SU-DHL-6 (cell line): ENCODE measurements around the gene PKHD1.

ENCODE experiments used
- H2AFZ ChIP-seq: fragments of 200-600 bp; sonication (generic); 2 replicates; pipeline ENCODE4 v1.6.1; 2014; ENCODE audit warnings: low read depth, mild to moderate bottlenecking, moderate library complexity, mixed read lengths, antibody characterized with exemption, low read length; ENCODE audit not compliant: severe bottlenecking
- H3F3A ChIP-seq: fragments of 200-600 bp; shearing (Covaris generic); 2 replicates; pipeline ENCODE4 v1.6.0; 2016; ENCODE audit warnings: antibody characterized with exemption, mild to moderate bottlenecking; ENCODE audit not compliant: insufficient read depth
- H3K27ac ChIP-seq: fragments of 200-600 bp; sonication (generic); 2 replicates; pipeline ENCODE4 v1.5.1; 2016; ENCODE audit warnings: low read depth, mild to moderate bottlenecking, low read length, moderate library complexity, mixed read lengths
- H3K27me3 ChIP-seq: fragments of 200-600 bp; sonication (generic), shearing (Covaris generic); 2 replicates; pipeline ENCODE4 v1.6.0; 2014; ENCODE audit warnings: mild to moderate bottlenecking, low read length
- H3K36me3 ChIP-seq: fragments of 200-600 bp; sonication (generic); 2 replicates; pipeline ENCODE4 v1.6.1; 2014; ENCODE audit warnings: mild to moderate bottlenecking, low read length, mixed read lengths
- H3K4me2 ChIP-seq: fragments of 300-600, 200-600 bp; shearing (Covaris generic), sonication (generic); 2 replicates; pipeline ENCODE4 v1.6.0; 2014; ENCODE audit warnings: low read length, low read depth, mild to moderate bottlenecking; ENCODE audit not compliant: poor library complexity, severe bottlenecking
- H3K4me3 ChIP-seq: fragments of 200-600 bp; sonication (generic); 2 replicates; pipeline ENCODE4 v1.5.1; 2014; ENCODE audit warnings: antibody characterized with exemption, low read length, mild to moderate bottlenecking, mixed read lengths; ENCODE audit not compliant: insufficient read depth, poor library complexity, severe bottlenecking
- H3K79me2 ChIP-seq: fragments of 200-600 bp; sonication (generic); 2 replicates; pipeline ENCODE4 v1.6.1; 2014; ENCODE audit warnings: mild to moderate bottlenecking, low read length, moderate library complexity; ENCODE audit not compliant: insufficient read depth
- H3K9ac ChIP-seq: fragments of 200-600 bp; sonication (generic); 2 replicates; pipeline ENCODE4 v1.7.0; 2014; ENCODE audit warnings: mild to moderate bottlenecking, low read length
- H3K9me2 ChIP-seq: fragments of 200-600 bp; sonication (generic); replicated peaks from 2 replicates; pipeline ENCODE4 v1.6.1; 2014; ENCODE audit warnings: low read length; ENCODE audit not compliant: insufficient read depth
- H3K9me3 ChIP-seq: fragments of 200-600 bp; sonication (generic); 2 replicates; pipeline ENCODE4 v1.6.1; 2014; ENCODE audit warnings: low read length, mixed read lengths; ENCODE audit not compliant: insufficient read depth
- H4K20me1 ChIP-seq: fragments of 200-600 bp; sonication (generic); 2 replicates; pipeline ENCODE4 v1.6.1; 2014; ENCODE audit warnings: low read depth, mild to moderate bottlenecking, antibody characterized with exemption, low read length, moderate library complexity, mixed read lengths
- EZH2phosphoT487 ChIP-seq: fragments of 200-600 bp; sonication (generic), shearing (Covaris generic); conservative IDR thresholded peaks from 2 replicates; pipeline ENCODE4 v1.6.1; 2018; ENCODE audit warnings: mild to moderate bottlenecking, antibody characterized with exemption, low read length, moderate library complexity, mixed read lengths
- TF ChIP-seq, protein P1 (sequence below): fragments of 200-600 bp; sonication (generic); IDR thresholded peaks from one replicate; pipeline ENCODE4 v1.5.1; 2017; ENCODE audit warnings: antibody characterized with exemption, mild to moderate bottlenecking, low read length, moderate library complexity; ENCODE audit not compliant: insufficient read depth, poor library complexity, severe bottlenecking

The PKHD1 gene

DNA sequence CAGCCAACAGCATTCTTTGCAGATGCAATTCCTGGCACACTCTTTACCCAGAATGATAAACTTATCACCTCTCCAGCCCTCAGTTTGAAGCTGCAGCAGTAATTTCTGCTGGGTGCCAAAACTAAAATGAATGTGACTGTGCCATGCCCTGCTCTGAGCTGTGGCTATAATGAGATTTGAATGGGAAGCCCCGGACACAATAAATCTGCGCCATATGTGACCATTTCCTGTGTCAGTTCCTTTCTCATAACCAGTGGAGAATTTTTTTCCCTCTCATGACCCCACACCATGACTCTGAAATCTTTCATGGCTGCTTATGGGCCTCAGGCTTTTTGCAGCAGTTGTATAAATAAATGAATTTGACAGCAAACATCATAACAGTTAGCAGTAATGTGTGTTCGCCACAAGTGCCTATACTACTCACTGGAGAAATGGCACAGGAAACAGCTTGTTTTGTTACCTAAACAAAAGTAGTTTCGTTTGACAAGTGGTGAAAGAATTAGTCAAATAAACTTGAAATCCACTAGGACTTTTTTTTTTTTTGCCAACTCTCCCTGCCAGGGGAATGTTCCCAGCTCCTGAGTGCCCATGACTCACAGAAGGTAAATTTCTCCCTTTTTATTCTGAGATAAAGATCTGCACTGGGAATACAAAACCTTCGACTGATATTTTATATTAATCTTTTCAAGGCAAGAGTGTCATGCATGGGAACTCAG is 408.4 kb downstream of the PKHD1 start:
- Histone ChIP-seq H3K4me3 (no peak overlapping the region), H3K79me2 (no peaks in the 10 kb centered on the region), H3K9me2 (no peaks in the 10 kb centered on the region), H4K20me1 (no peaks in the 10 kb centered on the region), H3K27ac (no peak overlapping the region), H3F3A (no peaks in the 10 kb centered on the region), H3K9ac (no peak overlapping the region), H3K36me3 (no peaks in the 10 kb centered on the region), H3K27me3 (no peaks in the 10 kb centered on the region), H2AFZ (no peak overlapping the region), H3K4me2 (no peak overlapping the region), H3K9me3 (no peaks in the 10 kb centered on the region)
- no peak for TF ChIP-seq EZH2phosphoT487

DNA sequence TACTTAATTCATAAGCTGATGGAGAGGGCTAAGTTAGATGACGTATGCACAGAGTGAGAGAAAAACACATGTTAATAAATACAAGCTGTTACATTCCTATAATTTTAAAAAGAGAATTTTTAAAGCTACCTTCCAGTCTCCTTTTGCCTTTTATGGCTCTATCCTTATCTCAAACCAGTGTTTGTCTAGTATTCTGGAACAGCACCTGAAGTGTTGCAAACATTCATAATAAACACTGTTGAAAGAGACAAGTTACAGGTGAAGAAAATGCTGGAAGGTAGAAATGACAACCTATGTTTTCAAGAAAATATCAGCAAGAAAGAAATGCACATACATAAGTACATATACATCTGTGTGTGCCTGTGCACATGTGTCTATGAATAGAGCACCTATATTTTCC is 409.1 kb downstream of the PKHD1 start:
- Histone ChIP-seq H3K79me2 (no peaks in the 10 kb centered on the region), H3K4me3 (no peak overlapping the region), H3K9ac (no peak overlapping the region), H3K36me3 (no peaks in the 10 kb centered on the region), H3K27me3 (no peaks in the 10 kb centered on the region), H3K4me2 (no peak overlapping the region), H2AFZ (no peak overlapping the region), H4K20me1 (no peaks in the 10 kb centered on the region), H3K9me2 (no peaks in the 10 kb centered on the region), H3F3A (no peaks in the 10 kb centered on the region), H3K27ac (no peak overlapping the region), H3K9me3 (no peaks in the 10 kb centered on the region)
- TF ChIP-seq, protein P1, sequence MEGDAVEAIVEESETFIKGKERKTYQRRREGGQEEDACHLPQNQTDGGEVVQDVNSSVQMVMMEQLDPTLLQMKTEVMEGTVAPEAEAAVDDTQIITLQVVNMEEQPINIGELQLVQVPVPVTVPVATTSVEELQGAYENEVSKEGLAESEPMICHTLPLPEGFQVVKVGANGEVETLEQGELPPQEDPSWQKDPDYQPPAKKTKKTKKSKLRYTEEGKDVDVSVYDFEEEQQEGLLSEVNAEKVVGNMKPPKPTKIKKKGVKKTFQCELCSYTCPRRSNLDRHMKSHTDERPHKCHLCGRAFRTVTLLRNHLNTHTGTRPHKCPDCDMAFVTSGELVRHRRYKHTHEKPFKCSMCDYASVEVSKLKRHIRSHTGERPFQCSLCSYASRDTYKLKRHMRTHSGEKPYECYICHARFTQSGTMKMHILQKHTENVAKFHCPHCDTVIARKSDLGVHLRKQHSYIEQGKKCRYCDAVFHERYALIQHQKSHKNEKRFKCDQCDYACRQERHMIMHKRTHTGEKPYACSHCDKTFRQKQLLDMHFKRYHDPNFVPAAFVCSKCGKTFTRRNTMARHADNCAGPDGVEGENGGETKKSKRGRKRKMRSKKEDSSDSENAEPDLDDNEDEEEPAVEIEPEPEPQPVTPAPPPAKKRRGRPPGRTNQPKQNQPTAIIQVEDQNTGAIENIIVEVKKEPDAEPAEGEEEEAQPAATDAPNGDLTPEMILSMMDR, result no peak
- no peak for TF ChIP-seq EZH2phosphoT487

DNA sequence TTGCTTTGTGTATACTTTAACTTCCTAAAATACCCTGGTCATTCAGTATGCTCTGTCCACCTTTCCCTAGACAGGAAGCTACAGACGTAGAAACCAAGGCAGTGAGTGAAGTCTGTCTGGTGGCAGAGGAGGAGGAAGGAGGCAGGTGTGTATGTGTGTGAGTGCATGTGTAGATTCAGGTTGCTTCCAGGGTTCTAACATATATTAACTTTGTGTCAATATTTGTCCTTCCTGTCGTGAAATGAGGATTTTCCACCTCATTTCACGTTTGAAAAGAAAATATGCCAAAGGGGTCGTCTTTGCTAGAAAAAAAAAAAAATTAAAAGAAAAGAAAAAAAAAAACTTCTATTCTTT is 411.5 kb downstream of the PKHD1 start:
- H3K79me2 ChIP-seq, result no peaks in the 10 kb centered on the region
- TF ChIP-seq EZH2phosphoT487, result no peak
- TF ChIP-seq, protein P1, result no peak
- H3K4me3 ChIP-seq, result no peak overlapping the region
- H3K4me2 ChIP-seq, result no peak overlapping the region
- H3K27me3 ChIP-seq, result no peaks in the 10 kb centered on the region
- no peaks in the 10 kb centered on the region for H4K20me1 ChIP-seq
- no peaks in the 10 kb centered on the region for H3K9me2 ChIP-seq
- H3K36me3 ChIP-seq, result no peaks in the 10 kb centered on the region
- no peak overlapping the region for H3K27ac ChIP-seq
- H3F3A ChIP-seq, result no peaks in the 10 kb centered on the region
- no peaks in the 10 kb centered on the region for H3K9me3 ChIP-seq
- no peak overlapping the region for H2AFZ ChIP-seq
- H3K9ac ChIP-seq, result no peak overlapping the region

DNA sequence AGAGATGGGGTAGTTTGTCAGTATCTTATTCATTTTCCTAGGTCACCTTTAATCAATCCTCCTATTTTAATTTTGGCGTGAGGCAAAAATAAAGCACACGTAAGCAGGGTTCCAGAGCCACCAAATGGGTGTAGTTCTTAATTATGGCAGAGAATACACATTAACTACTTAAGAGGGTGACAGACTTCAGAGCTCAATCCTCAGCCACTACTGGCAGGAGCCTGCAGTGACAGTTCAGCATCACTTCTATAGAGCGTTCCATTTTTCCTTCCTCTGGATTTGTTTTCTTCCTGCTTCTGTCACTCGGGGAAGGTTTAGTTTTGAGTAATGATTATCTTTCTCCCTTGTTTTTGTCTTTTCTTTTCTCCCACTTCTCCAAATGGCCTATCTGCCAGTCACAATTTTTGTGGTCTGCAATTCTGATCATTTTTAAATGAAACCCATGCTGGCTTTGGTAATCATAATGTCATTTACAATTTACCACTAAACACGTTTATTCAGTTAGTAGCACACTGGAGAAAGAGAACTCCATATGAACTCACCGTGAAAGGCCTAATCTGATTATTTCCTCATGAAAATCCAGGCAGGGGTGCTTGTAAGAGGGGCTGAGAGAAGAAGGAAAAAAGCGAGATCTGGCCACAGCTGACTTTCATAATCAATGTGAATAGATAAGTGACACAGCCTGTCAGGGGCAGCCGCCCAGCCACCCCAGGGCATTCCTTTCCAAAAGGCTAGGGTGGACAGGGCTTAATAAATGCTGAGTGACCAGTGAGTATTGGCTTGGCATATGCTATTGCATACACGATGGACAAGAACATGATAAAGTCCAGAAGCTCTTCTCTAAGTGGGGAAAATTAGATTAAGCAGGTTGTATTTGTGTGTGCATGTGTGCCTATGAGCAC is 412.1 kb downstream of the PKHD1 start:
- no peaks in the 10 kb centered on the region for H3K36me3 ChIP-seq
- H4K20me1 ChIP-seq, result no peaks in the 10 kb centered on the region
- no peak overlapping the region for H3K4me3 ChIP-seq
- no peak overlapping the region for H2AFZ ChIP-seq
- no peak overlapping the region for H3K27ac ChIP-seq
- TF ChIP-seq, protein P1, result no peak
- no peak for TF ChIP-seq EZH2phosphoT487
- no peaks in the 10 kb centered on the region for H3K27me3 ChIP-seq
- H3K9me2 ChIP-seq, result no peaks in the 10 kb centered on the region
- H3F3A ChIP-seq, result no peaks in the 10 kb centered on the region
- no peaks in the 10 kb centered on the region for H3K79me2 ChIP-seq
- H3K9ac ChIP-seq, result no peak overlapping the region
- no peak overlapping the region for H3K4me2 ChIP-seq
- H3K9me3 ChIP-seq, result no peaks in the 10 kb centered on the region
